ENCODE measurements around the gene MGLL. TPM values are rescaled to one million over a fixed set of nuclear protein-coding genes. Genes with fewer than 3 reads are reported as not detected.

Gene MGLL
- total RNA-seq, 1 donor from 2014 or later = 61.0 TPM

DNA sequence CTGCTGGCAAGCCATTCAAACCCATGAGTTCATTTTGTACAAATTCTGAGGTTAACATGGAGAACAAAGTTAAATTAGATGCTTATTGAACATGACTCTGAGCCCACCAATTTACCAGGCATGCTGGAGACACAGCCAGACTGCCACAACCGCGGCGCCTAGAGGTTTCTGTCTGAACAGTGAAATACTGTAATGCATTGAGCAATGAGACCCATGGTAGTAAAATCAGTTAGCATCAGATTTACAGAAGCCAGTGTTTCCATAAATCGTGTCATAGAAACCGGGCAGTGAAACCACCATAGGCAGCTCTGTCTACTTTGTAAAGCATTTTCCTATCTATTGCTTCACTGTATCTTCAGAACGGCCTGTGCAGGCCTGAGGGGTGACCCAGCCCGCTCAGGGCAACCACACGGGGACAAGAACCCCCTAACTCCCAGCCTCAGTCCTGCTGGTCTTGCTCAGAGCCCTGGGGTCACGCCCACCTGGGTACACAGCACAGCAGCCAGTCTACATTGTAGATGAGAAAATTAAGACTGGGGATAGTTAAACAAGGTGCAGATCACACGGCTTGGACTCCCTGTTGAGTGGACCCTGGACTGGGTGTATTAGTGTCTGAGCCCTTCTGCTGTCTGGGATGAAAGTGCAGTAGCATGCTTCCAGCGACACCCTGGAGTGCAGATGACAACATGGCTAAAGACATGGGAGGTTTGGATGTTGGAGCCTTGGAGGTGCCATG is 44.2 kb downstream of the MGLL start:
- TF ChIP-seq, protein P1, sequence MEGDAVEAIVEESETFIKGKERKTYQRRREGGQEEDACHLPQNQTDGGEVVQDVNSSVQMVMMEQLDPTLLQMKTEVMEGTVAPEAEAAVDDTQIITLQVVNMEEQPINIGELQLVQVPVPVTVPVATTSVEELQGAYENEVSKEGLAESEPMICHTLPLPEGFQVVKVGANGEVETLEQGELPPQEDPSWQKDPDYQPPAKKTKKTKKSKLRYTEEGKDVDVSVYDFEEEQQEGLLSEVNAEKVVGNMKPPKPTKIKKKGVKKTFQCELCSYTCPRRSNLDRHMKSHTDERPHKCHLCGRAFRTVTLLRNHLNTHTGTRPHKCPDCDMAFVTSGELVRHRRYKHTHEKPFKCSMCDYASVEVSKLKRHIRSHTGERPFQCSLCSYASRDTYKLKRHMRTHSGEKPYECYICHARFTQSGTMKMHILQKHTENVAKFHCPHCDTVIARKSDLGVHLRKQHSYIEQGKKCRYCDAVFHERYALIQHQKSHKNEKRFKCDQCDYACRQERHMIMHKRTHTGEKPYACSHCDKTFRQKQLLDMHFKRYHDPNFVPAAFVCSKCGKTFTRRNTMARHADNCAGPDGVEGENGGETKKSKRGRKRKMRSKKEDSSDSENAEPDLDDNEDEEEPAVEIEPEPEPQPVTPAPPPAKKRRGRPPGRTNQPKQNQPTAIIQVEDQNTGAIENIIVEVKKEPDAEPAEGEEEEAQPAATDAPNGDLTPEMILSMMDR (IDR thresholded peaks at IDR 0.05) = no peak
- no peak for DNase-seq (ENCODE audit: low spot score)
- no peak overlapping the region for H3K4me3 Mint-ChIP-seq (ENCODE audit: unreplicated experiment)
- H3K27me3 Mint-ChIP-seq (ENCODE audit: low read depth) = no peaks in the 10 kb centered on the region
- no peak overlapping the region for H3K27ac Mint-ChIP-seq (ENCODE audit: unreplicated experiment)
- no peaks in the 10 kb centered on the region for H3K9me3 Mint-ChIP-seq (ENCODE audit: low read depth)
- H3K36me3 Mint-ChIP-seq (ENCODE audit: low read depth) = peaks cover 5% of the 10 kb centered on the region
- peaks cover 77% of the 10 kb centered on the region for H3K4me1 Mint-ChIP-seq (ENCODE audit: low read depth)

DNA sequence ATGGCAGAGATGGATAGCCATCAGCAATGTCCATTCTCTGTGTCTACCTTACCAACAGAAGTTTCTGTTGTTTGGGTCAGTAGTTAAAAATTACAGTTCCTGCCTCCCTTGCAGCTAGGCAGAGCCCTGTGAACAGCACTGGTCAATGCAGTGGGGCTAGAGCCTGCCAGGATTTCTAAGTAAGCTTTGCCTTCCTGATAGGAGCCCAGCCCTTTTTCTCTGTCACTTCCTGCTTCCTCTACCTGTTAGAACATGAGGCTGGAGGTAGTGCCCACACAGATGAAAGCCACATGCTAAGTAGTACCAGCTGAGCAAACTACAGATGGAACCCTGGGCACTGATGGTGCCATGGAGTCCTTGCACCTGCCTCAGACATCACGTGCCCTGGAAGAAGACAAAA is 45.0 kb downstream of the MGLL start:
- Mint-ChIP-seq H3K27ac (ENCODE audit: unreplicated experiment) (peak overlapping the region; percentile 24), H3K4me1 (ENCODE audit: low read depth) (peaks cover 80% of the 10 kb centered on the region), H3K4me3 (ENCODE audit: unreplicated experiment) (no peak overlapping the region), H3K9me3 (ENCODE audit: low read depth) (no peaks in the 10 kb centered on the region), H3K27me3 (ENCODE audit: low read depth) (no peaks in the 10 kb centered on the region), H3K36me3 (ENCODE audit: low read depth) (peaks cover 5% of the 10 kb centered on the region)
- DNase-seq (ENCODE audit: low spot score) = no peak
- TF ChIP-seq, protein P1 (IDR thresholded peaks at IDR 0.05) = no peak

DNA sequence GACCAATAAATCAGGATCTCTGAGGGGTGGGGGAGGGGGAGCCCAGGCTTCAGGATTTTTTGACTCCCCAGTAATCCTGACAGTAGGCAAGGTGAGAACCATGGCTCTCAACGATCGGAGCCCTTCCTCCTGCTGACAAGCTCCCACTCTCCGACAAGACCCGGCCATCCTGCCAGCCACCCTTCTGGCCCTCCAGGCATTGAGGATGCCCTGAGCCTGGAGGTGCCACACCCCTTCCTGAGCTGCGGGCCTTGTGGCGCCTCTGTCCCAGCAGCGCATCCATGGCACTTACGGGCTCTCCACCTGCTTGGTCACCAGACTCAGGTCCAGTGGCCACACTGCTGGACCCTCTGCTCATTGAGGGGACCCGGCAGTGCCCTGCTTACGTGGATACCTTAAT is 46.0 kb downstream of the MGLL start:
- H3K36me3 Mint-ChIP-seq (ENCODE audit: low read depth) = peaks cover 5% of the 10 kb centered on the region
- no peak overlapping the region for H3K4me3 Mint-ChIP-seq (ENCODE audit: unreplicated experiment)
- TF ChIP-seq, protein P1 (IDR thresholded peaks at IDR 0.05) = no peak
- peak overlapping the region; percentile 90 for H3K27ac Mint-ChIP-seq (ENCODE audit: unreplicated experiment)
- H3K9me3 Mint-ChIP-seq (ENCODE audit: low read depth) = no peaks in the 10 kb centered on the region
- no peaks in the 10 kb centered on the region for H3K27me3 Mint-ChIP-seq (ENCODE audit: low read depth)
- DNase-seq (ENCODE audit: low spot score) = no peak
- peaks cover 70% of the 10 kb centered on the region for H3K4me1 Mint-ChIP-seq (ENCODE audit: low read depth)

DNA sequence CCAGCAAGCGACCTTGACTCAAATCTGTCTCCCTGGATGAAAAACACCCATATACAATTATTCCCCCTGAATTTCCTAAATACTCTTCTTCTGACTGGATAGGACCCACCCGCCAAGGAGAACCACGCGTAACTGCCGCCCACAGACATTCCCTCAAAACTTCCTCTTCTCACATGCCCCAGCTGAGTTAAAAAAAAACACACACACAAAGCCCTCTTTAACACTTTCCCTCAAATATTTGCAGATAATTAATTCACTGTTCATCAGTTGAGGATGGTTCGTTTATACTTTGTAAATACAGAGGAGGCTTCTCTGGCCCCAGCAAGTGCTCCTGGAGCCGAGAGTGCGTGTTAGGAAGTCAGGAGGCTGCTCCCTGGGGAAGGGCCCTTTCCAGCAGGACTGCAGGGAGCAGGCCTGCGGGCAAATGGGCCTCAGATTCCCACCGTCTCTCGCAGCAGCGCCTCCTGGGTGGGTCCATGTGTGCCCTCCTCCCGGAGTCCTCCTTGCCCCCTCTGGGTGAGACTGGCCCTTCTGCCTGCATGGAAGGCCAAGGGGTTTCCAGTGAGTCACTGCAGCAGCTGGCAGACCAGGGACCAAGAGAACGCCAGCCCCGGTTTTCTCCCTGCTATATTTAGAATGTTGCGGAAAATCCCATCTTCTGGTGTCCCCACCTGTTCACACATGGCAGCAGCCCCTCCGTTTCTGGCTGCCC is 46.8 kb downstream of the MGLL start:
- peaks cover 6% of the 10 kb centered on the region for H3K36me3 Mint-ChIP-seq (ENCODE audit: low read depth)
- H3K9me3 Mint-ChIP-seq (ENCODE audit: low read depth) = no peaks in the 10 kb centered on the region
- TF ChIP-seq, protein P1 (IDR thresholded peaks at IDR 0.05) = peak; percentile 42
- peak overlapping the region; percentile 0 for H3K4me3 Mint-ChIP-seq (ENCODE audit: unreplicated experiment)
- H3K27me3 Mint-ChIP-seq (ENCODE audit: low read depth) = no peaks in the 10 kb centered on the region
- no peak for DNase-seq (ENCODE audit: low spot score)
- H3K27ac Mint-ChIP-seq (ENCODE audit: unreplicated experiment) = peak overlapping the region; percentile 90
- peaks cover 69% of the 10 kb centered on the region for H3K4me1 Mint-ChIP-seq (ENCODE audit: low read depth)

DNA sequence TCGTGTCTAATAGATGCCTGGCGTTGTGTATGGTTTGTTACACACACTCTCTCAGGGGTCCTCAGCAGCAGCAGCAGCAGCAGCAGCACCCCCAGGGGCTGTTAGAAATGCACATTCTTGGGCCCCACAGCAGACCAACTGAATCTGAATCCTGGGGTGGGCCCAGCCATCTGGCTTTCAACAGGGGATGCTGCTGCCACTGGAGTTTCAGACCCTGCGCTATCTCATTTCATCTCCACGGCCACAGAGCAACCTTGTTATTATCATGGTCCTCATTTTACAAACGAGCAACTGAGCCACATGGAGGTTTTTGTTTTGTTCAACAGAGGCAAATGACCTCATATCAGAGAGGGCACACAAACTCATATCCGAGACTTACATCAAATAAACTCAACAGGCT is 47.7 kb downstream of the MGLL start:
- no peak for DNase-seq (ENCODE audit: low spot score)
- Mint-ChIP-seq H3K9me3 (ENCODE audit: low read depth) (no peaks in the 10 kb centered on the region), H3K4me1 (ENCODE audit: low read depth) (peaks cover 66% of the 10 kb centered on the region), H3K27me3 (ENCODE audit: low read depth) (no peaks in the 10 kb centered on the region), H3K4me3 (ENCODE audit: unreplicated experiment) (no peak overlapping the region), H3K36me3 (ENCODE audit: low read depth) (peaks cover 6% of the 10 kb centered on the region), H3K27ac (ENCODE audit: unreplicated experiment) (peak overlapping the region; percentile 90)
- TF ChIP-seq, protein P1 (IDR thresholded peaks at IDR 0.05) = no peak
